Calu3 (cell line): ENCODE results near the gene ST7. TPM values are rescaled to one million over a fixed set of nuclear protein-coding genes. Genes with fewer than 3 reads are reported as not detected.
"Not testable (repeated sequence)": the region's sequence is repeated elsewhere in the genome, so short reads cannot be mapped to it uniquely, and the experiment has no call there.

Experiments used
- BruUV-seq: library from RNA; stranded (reverse); fragments of 400-500 nt; replicated peaks from 2 replicates; lab custom pipeline; 2021; lab: Mats Ljungman, UMichigan
- CTCF ChIA-PET: fragments of 300-600 bp; sonication (Branson Sonifier 250); formaldehyde crosslinking; loops from one replicate; lab custom pipeline; 2022; ENCODE audit warnings: antibody characterized with exemption; lab: Charles Lee
- DNase-seq: peaks from one replicate; pipeline ENCODE4 v3.0.0; 2022
- H3K27ac Mint-ChIP-seq: one replicate; pipeline ENCODE4 v1.8.0; 2022; ENCODE audit warnings: mixed read lengths; ENCODE audit not compliant: unreplicated experiment
- H3K27me3 Mint-ChIP-seq: one replicate; pipeline ENCODE4 v1.8.0; 2022; ENCODE audit warnings: mixed read lengths; ENCODE audit not compliant: unreplicated experiment
- H3K36me3 Mint-ChIP-seq: one replicate; pipeline ENCODE4 v1.8.0; 2022; ENCODE audit warnings: mild to moderate bottlenecking, moderate library complexity, mixed read lengths; ENCODE audit not compliant: insufficient read depth, unreplicated experiment
- H3K4me1 Mint-ChIP-seq: one replicate; pipeline ENCODE4 v1.8.0; 2022; ENCODE audit warnings: mild to moderate bottlenecking, low read depth, mixed read lengths; ENCODE audit not compliant: unreplicated experiment
- H3K4me3 Mint-ChIP-seq: one replicate; pipeline ENCODE4 v1.8.0; 2022; ENCODE audit warnings: mild to moderate bottlenecking, low read depth, moderate library complexity, mixed read lengths; ENCODE audit not compliant: unreplicated experiment
- H3K9me3 Mint-ChIP-seq: one replicate; pipeline ENCODE4 v1.8.0; 2022; ENCODE audit warnings: low read depth, mixed read lengths; ENCODE audit not compliant: unreplicated experiment
- intact Hi-C: fragments of 100-400 bp; cut with micrococcal nuclease; formaldehyde crosslinking; loops from one replicate; pipeline ENCODE4 v1.10.0; 2022; ENCODE audit not compliant: unreplicated experiment
- total RNA-seq: library from RNA; stranded (reverse); gene quantifications from 2 replicates; pipeline ENCODE4 v1.2.3, GENCODE V29; 2022
- TF ChIP-seq, protein P1 (sequence below): fragments of 200-600 bp; IDR thresholded peaks from one replicate; pipeline ENCODE4 v1.8.0; 2022; ENCODE audit warnings: antibody characterized with exemption; ENCODE audit not compliant: unreplicated experiment

Gene ST7
- total RNA-seq, 1 experiment from 2014 or later = 17.7 TPM

- TF ChIP-seq, protein P1, sequence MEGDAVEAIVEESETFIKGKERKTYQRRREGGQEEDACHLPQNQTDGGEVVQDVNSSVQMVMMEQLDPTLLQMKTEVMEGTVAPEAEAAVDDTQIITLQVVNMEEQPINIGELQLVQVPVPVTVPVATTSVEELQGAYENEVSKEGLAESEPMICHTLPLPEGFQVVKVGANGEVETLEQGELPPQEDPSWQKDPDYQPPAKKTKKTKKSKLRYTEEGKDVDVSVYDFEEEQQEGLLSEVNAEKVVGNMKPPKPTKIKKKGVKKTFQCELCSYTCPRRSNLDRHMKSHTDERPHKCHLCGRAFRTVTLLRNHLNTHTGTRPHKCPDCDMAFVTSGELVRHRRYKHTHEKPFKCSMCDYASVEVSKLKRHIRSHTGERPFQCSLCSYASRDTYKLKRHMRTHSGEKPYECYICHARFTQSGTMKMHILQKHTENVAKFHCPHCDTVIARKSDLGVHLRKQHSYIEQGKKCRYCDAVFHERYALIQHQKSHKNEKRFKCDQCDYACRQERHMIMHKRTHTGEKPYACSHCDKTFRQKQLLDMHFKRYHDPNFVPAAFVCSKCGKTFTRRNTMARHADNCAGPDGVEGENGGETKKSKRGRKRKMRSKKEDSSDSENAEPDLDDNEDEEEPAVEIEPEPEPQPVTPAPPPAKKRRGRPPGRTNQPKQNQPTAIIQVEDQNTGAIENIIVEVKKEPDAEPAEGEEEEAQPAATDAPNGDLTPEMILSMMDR = no peak
- Mint-ChIP-seq H3K27me3 (no peaks in the 10 kb centered on the region), H3K9me3 (no peaks in the 10 kb centered on the region), H3K27ac (no peak overlapping the region), H3K4me3 (no peak overlapping the region), H3K36me3 (no peaks in the 10 kb centered on the region), H3K4me1 (peaks cover 11% of the 10 kb centered on the region)
- DNase-seq = no peak
- CTCF ChIA-PET = no interaction called here
- BruUV-seq = no TSS peak
- intact Hi-C loops = no loop called here
These were observed 17.1 kb downstream of the ST7 start for GRCh38 chr7:116970238-116970910.

- H3K27ac Mint-ChIP-seq, DNase-seq, H3K9me3 Mint-ChIP-seq, H3K4me3 Mint-ChIP-seq, H3K36me3 Mint-ChIP-seq, BruUV-seq, H3K27me3 Mint-ChIP-seq, intact Hi-C loops: not testable (repeated sequence)
- CTCF ChIA-PET = interaction anchor here (0.5 kb wide), 1 partner anchor 32 kb away, joined by 3 read pairs; no protein-coding TSS in a partner anchor
- H3K4me1 Mint-ChIP-seq = peaks cover 11% of the 10 kb centered on the region
These were observed 17.9 kb downstream of the ST7 start for GRCh38 chr7:116971153-116971552.

DNA sequence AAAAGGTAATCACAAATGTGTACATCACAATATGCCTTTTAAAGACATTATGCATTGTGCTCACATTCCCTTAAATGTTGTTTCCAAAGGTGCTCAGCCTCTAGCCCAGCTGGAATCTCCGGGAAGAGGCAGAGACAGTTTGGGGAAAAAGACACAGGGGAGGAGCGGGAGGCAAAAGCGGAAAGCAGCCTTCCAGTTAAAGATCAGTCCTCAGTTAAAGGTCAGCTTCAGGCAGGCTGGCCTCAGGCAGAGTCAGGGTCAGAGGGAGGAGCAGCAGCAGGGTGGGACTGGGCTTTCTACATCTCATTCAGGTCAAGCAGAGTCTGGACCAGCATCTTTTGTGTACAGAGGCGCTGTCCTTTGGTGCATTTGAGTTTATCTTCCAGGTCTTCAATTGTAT is 18.6 kb downstream of the ST7 start:
- Mint-ChIP-seq H3K36me3 (no peaks in the 10 kb centered on the region), H3K4me1 (peaks cover 11% of the 10 kb centered on the region), H3K27me3 (no peaks in the 10 kb centered on the region), H3K4me3 (no peak overlapping the region), H3K9me3 (no peaks in the 10 kb centered on the region), H3K27ac (no peak overlapping the region)
- no TSS peak for BruUV-seq
- intact Hi-C loops = no loop called here
- TF ChIP-seq, protein P1 = no peak
- CTCF ChIA-PET = no interaction called here
- DNase-seq = no peak

DNA sequence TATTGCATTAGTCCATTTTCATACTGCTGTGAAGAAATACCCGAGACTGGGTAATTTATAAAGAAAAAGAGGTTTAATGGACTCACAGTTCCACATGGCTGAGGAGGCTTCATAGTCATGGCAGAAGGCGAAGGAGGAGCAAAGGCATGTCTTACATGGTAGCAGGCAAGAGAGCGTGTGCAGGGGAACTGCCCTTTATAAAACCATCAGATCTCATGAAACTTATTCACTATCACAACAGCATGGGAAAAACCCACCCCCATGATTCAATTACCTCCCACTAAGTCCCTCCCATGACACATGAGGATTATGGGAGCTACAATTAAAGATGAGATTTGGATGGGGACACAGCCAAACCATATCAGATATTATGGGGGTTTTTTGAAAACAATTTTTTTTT is 21.7 kb downstream of the ST7 start:
- BruUV-seq, H3K27ac Mint-ChIP-seq, H3K27me3 Mint-ChIP-seq, H3K4me3 Mint-ChIP-seq, intact Hi-C loops, H3K36me3 Mint-ChIP-seq, H3K4me1 Mint-ChIP-seq, H3K9me3 Mint-ChIP-seq, CTCF ChIA-PET, DNase-seq: not testable (repeated sequence)

- no peaks in the 10 kb centered on the region for H3K4me1 Mint-ChIP-seq
- TF ChIP-seq, protein P1 = no peak
- BruUV-seq = no TSS peak
- intact Hi-C loops = no loop called here
- H3K4me3 Mint-ChIP-seq = no peak overlapping the region
- no peaks in the 10 kb centered on the region for H3K36me3 Mint-ChIP-seq
- no peak overlapping the region for H3K27ac Mint-ChIP-seq
- no peaks in the 10 kb centered on the region for H3K9me3 Mint-ChIP-seq
- H3K27me3 Mint-ChIP-seq = no peaks in the 10 kb centered on the region
- DNase-seq = no peak
- CTCF ChIA-PET = no interaction called here
These were observed 23.9 kb downstream of the ST7 start for GRCh38 chr7:116977172-116977571.
